ENCODE data around the gene PHC3. TPM values are rescaled to one million over a fixed set of nuclear protein-coding genes. Genes with fewer than 3 reads are reported as not detected.

Gene PHC3
- total and polyA plus RNA-seq, 2 of the 13 experiments (the other 11 are each of a cell fraction or from before 2014, with no cell fraction given) = 24.1 to 49.0 TPM

DNA sequence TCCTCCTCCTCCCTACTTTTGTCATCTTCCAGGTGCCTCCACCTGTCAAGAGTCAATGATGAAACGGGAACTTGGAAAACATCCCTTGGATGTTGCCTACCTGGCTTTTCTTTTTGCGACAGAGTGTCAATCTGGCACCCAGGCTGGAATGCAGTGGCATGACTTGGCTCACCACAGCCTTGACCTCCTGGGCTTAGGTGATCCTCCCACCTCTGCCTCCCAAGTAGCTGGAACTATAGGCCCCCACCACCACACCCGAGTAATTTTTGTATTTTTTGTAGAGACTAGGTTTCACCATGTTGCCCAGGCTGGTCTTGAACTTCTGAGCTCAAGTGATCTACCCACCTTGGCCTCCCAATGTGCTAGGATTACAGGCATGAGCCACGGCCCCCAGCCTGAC is 100.9 kb downstream of the PHC3 start (continued):
- TF ChIP-seq SPEN (CRISPR knock-in tag; IDR thresholded peaks at IDR 0.05; ENCODE audit: low read depth) (no peak), ZNF235 (CRISPR knock-in tag; IDR thresholded peaks at IDR 0.05; ENCODE audit: borderline replicate concordance) (no peak), ZNF460 (CRISPR knock-in tag; IDR thresholded peaks at IDR 0.05; ENCODE audit: borderline replicate concordance) (peak; percentile 61; the same call in 1 of the 2 replicates), RBM39 (IDR thresholded peaks at IDR 0.05; ENCODE audit: low read depth, low read length, poor library complexity, severe bottlenecking) (no peak), TAF1 (CRISPR knock-in tag; IDR thresholded peaks at IDR 0.05) (no peak), ZSCAN29 (CRISPR knock-in tag; conservative IDR thresholded peaks at IDR 0.05) (no peak), RBAK (CRISPR knock-in tag; IDR thresholded peaks at IDR 0.05) (no peak), ZNF878 (CRISPR knock-in tag; IDR thresholded peaks at IDR 0.05) (no peak), TRAFD1 (CRISPR knock-in tag; IDR thresholded peaks at IDR 0.05; ENCODE audit: borderline replicate concordance) (no peak)
- TF ChIP-seq, protein P1, sequence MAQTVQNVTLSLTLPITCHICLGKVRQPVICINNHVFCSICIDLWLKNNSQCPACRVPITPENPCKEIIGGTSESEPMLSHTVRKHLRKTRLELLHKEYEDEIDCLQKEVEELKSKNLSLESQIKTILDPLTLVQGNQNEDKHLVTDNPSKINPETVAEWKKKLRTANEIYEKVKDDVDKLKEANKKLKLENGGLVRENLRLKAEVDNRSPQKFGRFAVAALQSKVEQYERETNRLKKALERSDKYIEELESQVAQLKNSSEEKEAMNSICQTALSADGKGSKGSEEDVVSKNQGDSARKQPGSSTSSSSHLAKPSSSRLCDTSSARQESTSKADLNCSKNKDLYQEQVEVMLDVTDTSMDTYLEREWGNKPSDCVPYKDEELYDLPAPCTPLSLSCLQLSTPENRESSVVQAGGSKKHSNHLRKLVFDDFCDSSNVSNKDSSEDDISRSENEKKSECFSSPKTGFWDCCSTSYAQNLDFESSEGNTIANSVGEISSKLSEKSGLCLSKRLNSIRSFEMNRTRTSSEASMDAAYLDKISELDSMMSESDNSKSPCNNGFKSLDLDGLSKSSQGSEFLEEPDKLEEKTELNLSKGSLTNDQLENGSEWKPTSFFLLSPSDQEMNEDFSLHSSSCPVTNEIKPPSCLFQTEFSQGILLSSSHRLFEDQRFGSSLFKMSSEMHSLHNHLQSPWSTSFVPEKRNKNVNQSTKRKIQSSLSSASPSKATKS (CRISPR knock-in tag; IDR thresholded peaks at IDR 0.05) = no peak
- TF ChIP-seq, protein P2, sequence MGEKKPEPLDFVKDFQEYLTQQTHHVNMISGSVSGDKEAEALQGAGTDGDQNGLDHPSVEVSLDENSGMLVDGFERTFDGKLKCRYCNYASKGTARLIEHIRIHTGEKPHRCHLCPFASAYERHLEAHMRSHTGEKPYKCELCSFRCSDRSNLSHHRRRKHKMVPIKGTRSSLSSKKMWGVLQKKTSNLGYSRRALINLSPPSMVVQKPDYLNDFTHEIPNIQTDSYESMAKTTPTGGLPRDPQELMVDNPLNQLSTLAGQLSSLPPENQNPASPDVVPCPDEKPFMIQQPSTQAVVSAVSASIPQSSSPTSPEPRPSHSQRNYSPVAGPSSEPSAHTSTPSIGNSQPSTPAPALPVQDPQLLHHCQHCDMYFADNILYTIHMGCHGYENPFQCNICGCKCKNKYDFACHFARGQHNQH (CRISPR knock-in tag; IDR thresholded peaks at IDR 0.05) = no peak
